NOMO-1 (cell line): ENCODE results near the gene CDX1.
A peak's percentile ranks its signal among the peaks of the same experiment; 100 is the strongest.

Experiments used
- DNase-seq, 2 experiments: peaks; one replicate each; lab custom pipeline; 2025; ENCODE audit not compliant: unreplicated experiment in 2 of 2; lab: John Stamatoyannopoulos, UW

The CDX1 gene

DNA sequence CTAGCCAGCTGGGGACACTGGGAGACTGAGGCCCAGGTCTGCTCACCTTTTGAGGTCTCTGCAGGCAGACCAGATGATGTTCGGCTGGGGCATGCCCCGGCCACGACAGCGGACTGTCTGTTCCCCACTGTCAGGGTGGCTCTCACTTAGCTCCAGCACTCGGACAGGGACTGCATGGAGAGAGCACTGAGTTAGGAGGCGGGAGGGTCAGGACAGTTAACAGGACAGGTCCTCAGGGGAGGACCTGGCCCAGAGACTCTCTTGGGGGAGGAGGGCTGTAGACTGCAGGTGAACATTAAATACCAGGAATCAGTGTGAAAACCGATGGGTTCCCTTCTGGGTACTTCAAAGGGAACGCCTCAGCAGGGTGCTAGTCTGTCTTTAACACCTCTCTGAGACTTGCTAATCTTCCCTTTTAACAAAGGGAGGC, 36.1 kb upstream of the CDX1 start:
- DNase-seq, result no peak

- DNase-seq, result no peak
Measured at GRCh38 chr5:150131461-150131860, 35.1 kb upstream of the CDX1 start.

DNA sequence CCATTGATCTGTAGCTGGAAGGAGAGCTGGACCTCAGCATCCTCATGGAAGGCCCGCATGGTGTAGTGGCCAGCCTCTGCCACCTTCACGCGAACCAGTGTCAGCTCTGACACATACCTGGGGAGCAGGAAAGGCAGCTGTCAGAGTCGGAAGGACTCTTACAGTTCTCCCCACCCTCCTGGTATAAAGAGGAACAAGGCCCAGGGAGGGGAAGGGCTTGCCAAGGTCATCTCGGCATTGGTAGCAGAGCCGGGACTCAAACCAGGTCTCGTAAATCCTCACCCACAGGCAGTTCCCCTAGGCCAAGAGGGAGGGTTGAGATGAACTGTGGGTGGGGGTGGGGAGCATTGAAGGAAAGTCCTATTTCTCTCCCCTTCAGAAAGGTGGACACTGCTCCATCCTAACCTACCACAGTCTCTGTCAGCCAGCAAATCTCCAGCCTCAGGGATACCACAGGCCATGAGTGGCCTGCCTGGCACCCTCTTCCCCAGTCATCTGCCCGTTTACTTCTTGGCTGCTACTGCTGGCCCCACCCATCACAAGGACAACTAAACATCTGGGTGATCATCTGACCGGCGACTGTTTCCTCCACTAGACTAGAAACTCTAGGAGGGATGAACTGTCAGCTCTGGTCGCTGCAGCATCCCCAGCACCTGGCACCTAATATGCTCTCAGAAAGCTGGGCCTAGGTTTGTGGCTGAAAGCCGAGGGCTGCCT, 34.4 kb upstream of the CDX1 start:
- DNase-seq, result peak; percentile 78 to 82

DNA sequence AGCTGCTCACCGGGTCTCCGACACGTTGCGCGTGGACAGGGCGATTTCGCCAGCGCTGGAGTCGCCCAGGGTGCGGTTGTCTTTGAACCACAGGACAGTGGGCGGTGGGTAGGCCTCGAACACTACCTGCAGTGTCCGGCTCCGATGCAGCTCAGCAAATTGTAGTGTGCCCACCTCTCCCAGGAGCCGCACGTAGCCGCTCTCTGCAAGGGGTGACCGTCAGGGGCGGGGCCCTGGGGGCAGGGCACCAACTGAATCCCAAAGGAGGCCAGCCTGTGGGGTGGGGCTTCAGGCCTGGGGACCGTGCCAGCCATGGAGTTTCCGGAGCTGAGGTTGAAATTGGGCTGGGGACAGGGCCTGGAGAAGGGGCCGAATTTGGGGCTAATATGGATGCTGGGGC, 33.8 kb upstream of the CDX1 start:
- no peak for DNase-seq

DNA sequence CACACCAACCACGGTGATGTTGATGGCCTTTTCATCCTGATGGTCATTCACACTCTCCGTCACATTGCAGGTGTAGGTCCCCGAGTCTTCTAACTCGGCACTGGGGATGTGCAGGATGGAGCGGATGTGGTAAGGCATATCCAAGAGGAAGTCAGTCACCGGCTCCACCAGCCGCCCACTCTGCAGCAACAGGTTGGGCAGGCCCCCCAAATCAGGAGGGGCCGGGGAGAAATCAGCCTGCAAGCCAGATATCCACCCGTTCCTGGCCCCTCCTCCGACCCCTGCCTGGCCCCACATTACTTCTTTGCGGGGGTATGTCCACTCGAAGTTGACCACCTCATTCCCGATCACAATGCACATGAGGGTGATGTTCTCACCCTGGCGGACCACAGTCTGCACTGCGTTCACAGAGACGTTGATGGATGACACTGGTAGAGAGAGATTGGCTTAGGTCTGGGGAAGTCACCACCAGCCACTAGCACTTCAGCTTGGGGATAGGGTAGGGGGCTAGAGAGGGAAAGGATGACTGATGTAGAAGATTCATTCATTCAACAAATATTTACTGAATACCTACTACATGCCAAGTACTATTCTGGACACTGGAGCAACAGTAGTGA, 32.9 kb upstream of the CDX1 start:
- DNase-seq, result no peak

DNA sequence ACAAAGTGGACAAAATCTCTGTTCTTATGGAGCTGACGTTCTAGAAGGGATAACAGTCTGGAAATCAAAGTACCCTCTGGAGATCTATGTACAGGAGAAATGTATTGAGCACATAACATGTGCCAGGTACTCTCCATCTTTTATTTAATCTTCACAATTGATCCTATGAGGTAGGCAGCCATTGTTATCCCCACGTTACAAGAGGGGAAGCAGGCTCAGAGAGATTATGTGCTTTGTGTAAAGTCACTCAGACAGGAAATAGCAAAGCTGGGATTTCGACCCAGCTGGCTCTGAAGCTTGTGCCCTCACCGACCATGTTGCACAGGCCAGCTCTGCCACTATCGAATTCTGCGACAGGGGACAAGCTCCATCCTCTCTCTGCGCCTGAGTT, 32.4 kb upstream of the CDX1 start:
- no peak for DNase-seq

GRCh38 chr5:150135557-150136304, 30.8 kb upstream of the CDX1 start:
- DNase-seq, result no peak

DNA sequence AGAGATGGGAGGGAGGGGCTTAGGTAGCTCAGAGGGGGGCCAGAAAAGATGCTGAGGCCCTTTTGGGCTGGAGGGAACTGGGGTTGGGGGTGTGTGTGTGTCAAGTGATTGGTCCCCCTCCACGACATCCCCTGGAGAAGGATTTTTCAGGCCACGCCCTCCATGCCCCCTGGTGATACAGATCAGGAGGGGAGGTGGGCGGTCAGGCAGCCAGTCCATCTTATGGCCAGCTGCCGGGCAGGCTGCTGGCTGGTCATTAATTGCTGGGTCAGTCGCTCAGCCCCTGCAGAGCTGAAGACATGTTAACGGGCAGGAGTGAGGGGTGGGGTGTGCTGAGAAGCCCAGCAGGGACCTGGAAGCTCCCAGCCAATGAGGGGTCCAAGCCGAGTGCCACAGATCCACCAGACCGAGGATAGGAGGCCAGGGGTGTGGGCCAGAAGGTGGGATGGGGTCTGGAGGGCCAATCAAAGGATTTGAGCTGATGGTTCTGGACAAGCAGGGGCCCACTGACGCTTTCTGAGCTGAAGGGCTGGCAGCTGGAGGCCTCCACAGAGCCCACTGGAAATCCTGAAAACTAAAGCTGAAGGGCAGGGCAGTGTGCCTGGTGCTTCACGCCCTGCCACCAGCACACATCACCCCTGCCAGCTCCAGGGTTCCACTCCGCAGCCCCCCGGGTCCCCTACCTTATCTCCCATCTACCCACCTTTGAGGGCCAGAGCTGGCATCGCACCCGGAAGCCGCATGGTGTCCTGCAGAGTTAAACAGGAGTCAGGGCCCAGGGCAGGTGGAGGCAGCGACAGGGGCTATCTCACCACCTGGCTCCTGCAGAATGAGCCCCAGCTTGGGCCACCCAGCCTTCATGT, 30.0 kb upstream of the CDX1 start:
- DNase-seq, result no peak

DNA sequence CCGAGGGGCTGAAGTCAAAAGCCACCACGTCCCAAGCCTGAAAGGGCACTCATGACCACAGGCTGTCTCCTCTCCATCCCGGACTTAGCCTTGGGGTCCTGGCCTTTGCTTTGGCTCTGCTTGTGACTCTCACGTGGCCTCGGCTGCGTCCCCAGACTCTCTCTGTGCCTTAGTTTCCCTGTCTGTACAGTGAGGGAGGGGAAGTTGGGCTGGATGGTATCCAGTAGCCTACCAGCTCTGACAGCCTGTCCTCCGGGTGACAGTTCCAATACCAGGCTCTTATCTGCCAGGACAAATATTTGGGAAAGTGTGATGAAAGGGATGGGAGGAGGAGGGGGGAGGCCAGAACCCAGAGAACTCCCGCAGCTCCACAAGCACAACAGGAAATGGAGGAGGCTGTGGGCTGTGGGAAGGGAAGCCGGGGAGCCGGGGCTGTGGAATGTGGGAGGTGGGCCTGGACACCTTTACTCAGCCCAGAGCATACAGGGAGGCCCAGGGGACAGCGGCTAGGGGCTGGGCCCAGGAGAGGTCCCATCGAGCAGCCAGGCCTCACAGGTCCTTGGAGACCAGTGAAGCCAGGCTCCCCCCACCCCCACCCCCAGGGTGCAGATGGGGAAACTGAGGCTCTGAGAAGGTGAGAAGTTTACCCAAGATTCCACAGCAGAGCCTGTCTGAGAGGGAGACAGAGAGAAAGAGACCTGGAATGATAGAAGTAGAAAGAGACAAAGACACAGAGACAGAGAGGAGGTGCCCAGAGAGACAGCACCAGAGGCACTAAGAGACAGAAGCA, 29.2 kb upstream of the CDX1 start:
- DNase-seq, result no peak

GRCh38 chr5:150137997-150138396, 28.6 kb upstream of the CDX1 start:
- DNase-seq, result no peak

DNA sequence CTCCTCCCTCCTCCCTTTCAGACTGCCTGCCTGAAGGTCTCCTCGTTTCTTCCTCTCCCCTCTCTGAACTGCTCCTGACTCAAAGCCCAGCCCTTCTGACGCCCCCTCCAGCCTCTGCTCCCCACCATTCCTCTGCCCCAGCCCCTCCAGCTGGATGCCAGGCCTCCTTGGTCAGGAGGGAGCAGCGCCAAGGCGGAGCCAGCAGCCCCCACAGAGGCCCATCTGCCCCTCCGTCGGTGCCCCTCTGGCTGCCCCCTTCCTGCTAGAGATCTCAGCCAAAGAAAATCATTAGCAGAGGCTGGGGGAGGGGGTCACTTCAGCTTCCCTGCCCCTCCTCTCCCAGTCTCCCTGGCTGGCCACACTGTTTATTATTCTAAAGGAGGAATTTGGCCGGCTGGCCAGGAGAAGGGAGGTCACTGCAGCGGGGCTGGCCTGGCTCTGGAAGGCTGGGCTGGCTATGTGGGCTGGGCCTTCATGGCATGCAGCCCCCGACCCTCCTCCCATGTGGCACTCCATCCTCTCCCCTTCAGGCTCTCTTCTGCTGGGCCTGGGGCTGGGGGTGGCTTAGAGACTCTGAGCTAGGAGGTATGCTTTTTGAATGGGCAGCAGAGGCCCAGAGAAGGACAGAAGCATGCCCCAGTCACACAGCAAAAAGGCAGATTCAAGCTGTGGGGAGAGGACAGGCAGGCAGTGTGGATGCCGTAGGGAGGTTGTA, 27.9 kb upstream of the CDX1 start:
- DNase-seq, result no peak

- DNase-seq, result no peak
Measured at GRCh38 chr5:150139334-150139733, 27.2 kb upstream of the CDX1 start.

GRCh38 chr5:150140830-150141229, 25.7 kb upstream of the CDX1 start:
- DNase-seq, result no peak

DNA sequence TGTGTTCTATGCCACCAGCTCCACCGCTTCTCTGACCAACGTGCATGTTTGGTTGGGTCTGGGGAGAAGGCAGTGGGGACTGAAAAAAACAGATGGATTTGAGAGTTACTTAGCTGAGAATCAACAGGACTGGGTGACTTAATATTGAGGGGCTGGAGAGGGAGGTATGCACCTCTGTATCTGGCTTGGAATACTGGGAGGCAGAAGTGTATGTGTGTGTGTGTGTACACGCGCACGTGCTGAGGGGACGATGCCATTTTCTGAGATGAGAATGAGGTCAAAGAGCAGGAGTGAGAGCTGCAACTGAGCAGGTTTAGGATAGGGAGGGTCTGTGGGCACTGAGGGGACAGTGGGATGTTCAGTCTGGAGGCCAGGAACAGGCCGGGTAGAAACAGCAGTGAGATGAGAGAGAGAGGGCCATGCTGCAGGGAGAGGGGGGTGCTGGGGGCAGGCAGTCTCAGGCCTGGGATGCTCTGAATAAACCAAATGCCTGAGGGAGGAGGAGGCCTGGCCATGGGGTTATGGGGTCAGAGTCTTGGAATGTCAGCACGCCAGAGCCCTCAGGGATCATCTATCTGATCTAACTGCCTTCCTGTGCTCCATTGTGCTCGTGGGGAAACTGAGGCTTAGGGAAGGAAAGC, 24.9 kb upstream of the CDX1 start:
- DNase-seq, result no peak

GRCh38 chr5:150142185-150142958, 24.2 kb upstream of the CDX1 start:
- peak in 1 of 2 experiments; percentile 89 for DNase-seq

GRCh38 chr5:150142959-150143349, 23.6 kb upstream of the CDX1 start:
- DNase-seq, result peak in 1 of 2 experiments; percentile 35

GRCh38 chr5:150143350-150144245, 23.0 kb upstream of the CDX1 start:
- DNase-seq, result no peak
